HG02588 (cell line): ENCODE data around the gene IRGC.

Source experiments
- ATAC-seq: cut with Tn5 transposase; IDR thresholded peaks from one replicate; pipeline ENCODE4 v1.9.1; 2021; ENCODE audit warnings: mild to moderate bottlenecking, moderate library complexity; ENCODE audit not compliant: unreplicated experiment

Gene IRGC

DNA sequence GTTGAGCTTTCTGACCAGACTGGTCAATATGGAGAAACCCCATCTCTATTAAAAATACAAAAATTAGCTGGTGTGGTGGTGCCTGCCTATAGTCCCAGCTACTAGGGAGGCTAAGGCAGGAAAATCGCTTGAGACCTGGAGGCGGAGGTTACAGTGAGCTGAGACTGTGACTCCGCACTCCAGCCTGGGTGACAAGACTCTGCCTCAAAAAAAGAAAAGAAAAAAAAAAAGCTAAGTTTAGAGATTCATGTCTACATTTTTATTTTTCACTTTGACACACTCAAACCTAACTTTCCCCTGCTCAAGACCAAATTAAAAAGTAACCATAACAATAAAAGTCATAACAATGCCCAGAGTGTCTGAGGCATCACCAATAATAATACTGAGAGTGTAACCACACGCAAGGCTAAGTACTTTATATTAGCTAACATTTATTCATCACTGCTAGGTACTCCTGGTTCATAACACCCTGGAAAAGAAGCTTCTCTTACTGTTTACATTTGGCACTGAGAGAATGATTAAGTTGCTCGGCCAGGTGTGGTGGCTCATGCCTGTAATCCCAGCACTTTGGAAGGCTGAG, 5.7 kb downstream of the IRGC start:
- no peak for ATAC-seq

DNA sequence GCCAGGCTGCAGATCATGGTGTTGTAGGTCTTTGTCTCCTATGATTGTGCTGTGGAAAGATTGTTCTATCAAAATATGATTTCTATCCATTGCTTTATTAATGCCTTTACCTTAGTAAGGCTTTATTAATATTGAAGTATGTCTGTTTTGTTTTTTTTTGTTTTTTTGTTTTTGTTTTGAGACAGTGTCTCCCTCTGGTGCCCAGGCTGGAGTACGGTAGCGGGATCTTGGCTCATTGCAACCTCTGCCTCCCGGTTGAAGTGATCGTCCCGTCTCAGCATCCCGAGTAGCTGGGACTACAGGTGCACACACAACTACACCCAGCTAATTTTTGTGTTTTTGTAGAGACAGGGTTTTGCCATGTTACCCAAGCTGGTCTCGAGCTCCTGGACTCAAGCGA, 7.7 kb downstream of the IRGC start:
- no peak for ATAC-seq

DNA sequence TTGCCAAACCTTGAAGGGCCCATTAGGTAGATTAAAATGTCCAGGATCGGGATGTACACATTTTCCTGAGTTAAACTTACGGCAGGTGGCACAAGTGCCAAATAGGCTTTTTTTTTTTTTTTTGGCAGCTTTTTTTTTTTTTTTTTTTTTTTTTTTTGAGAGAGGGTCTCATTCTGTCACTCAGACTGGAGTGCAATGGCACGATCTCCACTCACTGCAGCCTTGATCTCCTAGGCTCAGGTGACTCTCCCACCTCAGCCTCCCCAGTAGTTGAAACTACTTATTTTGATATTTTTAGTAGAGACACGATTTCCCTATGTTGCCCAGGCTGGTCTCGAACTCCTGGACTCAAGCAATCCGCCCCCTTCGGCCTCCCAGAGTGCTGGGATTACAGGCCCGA, 9.0 kb downstream of the IRGC start:
- no peak for ATAC-seq

DNA sequence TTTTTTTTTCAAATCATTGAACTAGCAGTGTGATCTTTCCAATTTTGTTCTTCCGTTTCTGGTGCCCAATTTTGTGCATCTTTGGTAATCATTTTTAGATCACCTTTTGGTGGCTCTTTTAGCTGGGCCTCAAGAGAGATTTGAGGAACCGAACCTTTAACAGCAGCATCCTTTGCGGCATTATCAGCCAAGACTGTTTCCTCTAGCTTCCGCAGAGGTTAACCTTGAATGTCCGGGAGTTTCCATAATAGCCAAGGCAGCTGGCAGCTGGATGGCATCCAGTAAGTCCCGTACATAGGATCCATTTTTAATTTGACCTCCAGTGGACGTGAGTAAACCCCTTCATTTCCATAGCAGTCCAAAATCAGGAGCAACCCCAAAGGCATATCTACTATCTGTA, 9.6 kb downstream of the IRGC start:
- no peak for ATAC-seq

DNA sequence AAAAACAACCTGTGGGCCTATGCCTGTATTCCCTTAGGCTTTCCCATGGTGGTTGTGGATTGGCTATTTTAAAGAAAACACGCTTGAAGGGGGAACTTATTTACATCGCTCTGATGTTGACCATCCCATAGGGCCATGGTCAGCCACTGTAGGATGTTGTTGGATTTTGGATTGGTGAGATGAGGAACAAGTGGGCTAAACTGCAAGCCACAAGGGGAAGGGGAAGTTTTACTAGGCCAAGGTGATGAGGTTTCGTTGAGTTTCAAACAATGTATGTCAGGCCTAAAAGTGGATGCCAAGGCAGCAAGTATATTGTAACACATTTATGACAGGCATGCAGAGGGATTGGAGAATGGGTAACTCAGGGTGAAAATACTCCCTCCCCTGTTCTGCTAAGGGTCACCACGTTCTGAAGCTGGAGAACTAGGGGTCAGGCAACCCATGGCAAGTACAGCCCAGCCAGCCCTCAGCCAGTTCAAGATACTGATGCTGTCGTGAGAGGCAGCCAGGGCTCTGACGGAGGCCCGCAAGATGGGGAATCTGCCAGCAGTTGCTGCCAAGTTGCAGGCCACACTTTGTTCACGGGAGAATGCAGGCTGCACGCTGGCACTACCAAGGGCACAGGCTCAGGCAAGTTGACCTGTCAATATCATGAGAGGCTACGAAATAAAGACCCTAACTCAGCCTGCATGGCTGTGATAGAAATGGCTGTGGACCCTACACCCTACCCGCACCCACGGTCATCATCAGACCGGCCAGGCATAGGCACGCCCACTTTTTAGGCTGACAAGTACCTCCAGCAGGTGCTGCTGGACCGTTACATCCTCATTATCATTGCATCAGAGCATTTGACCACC, 11.1 kb downstream of the IRGC start:
- no peak for ATAC-seq

DNA sequence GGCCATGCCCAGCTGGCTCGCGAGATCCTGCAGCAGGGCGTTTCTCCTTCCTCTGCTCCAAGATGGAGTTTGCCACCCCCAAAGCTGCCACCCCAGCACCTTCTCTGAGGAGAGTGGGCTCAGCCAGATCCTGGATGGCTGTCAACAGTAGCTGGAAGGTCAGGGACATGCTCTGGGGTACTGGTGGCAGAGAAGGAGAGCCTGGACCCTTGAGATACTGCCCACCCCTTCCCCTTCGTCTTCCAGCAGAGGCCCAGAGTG, 11.6 kb downstream of the IRGC start:
- no peak for ATAC-seq

DNA sequence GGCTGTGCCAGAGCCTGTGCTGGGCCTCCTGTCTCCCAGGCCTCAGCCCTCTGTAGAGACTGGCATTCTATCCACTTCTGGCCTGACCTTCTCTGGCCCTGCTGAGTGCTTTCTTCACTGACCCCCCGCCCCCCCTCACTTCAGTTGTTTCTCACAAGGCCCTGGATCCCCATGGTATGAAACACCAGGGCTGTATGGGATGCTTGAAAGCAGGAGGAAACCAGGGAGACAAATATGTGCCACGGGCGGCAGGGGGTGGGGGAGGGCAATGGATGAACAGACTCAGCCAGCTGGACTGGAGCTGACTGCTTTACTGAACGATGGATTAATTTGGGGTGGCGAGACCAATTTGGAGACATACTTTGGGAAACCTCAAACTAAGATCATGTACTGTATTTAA, 14.0 kb downstream of the IRGC start:
- no peak for ATAC-seq

DNA sequence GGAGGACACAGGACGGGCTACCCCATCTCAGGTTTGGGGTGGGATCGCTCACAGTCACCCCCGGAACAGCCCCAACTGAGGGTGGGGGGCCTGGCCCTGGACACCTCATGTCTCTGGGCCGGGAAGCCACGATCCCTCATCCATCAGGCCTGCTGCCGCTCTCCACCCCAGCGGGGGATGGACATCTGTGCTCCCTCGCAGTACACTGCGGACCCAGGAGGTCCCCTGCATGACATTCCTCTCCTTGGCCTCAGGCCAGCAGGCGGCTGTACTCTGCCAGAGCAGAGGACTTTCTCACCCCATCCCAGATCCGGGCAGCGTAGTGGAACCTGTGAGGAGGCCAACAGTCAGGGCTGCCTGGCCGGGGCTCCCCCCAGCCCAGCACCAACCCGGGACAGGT, 15.5 kb downstream of the IRGC start:
- ATAC-seq = no peak

DNA sequence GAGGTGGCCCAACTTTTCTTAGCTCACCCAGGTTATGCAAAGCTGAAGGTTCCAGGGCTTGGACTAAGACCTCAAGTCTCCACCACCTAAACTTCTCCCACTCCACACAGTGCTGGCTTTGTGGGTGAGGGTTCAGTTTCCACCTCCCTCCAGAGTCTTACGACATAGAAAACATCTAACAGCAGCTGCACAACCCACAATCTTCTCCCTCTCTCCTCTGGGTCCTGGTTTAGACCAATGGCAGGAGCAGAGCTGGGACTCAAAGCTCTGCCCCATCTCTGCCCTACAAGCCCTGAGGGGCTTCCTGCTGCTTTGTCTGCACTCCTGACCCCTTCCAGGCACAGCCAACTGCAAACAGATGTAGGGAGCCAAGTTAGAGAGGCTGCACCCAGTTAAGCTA, 16.0 kb downstream of the IRGC start:
- no peak for ATAC-seq

DNA sequence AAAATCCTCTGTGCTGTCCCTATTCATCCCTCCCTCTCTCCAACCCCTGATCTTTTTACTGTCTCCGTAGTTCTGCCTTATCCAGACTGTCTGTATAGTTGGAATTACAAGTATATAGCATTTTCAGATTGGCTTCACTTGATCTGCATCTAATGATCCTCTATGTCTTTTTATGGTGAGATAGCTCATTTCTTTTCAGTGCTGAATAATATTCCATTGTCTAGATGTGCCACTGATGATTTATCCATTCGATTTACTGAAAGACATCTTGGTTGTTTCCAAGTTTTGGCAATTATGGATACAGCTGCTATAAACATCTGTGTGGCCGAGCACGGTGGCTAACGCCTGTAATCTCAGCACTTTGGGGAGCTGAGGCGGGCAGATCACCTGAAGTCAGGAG, 19.1 kb downstream of the IRGC start:
- no peak for ATAC-seq

DNA sequence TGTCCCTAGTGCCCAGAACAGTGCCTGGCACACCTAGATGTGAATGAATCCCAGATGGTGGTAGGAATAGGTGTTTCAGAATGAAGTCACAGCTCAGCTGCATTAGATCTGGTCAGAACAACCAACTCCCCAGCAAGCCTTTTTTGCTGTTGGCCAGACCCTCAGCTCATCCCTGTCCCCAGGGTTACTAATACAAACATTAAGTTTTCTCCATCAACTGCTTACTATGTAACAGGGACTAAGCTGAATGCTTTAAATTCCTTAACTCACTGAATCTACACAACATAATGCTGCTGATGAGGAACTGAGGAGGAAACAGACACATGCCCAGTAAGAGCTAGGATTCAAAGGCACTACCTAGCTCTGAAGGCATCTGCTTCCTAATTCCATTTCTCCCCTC, 20.1 kb downstream of the IRGC start:
- ATAC-seq = no peak

DNA sequence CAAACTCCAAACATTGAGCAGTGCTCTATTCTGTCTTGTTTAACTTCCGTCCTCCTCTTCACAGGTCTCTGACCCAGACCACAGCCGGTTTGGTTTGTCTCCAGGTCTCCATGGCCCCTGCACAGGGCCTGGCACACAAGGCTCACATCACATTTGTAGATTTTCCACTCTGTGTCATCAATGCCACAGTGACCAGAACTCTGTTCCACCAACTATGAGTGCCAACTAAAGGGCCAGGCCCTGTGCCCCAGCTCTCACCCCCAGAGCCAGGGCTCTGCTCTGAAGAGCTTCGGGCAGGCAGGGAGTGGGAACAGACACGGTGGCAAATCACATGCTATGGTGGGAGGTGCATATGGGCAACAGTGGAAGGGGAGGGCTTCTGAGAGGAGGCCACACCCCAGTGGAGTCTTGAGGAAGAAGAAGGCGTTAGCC, 22.9 kb downstream of the IRGC start:
- no peak for ATAC-seq

DNA sequence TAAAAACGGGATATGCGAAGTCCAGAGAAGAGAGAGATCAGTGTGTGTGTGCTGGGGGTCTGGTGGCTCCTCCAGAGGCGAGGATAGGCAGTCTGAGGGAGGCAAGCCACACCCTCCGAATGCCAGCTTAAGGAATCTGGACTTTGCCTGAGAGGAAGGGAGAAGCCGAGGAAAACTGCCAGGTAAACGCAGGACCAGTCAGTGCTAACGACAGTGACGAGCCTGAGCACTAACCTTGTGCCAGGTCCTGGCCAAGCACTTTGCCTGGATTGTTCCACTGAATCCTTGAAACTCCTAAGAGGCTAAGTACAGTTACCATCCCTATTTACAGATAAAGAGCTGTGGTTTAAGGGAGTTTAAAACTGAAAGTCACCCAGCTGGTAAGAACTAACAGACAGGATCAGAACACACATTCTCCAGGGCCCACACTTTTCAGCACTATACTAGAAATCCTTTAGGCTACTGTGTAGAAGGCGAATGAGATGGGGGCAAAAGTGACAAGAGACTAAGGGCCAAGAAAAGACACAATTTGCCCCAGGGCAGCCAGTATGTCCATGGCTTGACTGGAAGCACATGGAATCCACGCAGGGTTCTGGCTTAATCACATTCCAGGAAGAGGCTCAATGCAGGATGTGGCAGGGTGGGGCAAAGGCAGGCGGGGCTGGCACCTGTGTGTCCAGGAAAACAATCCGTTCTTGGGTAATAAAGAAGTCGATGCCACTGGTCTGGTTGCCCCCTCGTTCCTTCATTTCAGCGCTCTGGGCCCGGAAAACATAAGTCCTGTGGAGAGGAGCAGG, 23.8 kb downstream of the IRGC start:
- no peak for ATAC-seq

DNA sequence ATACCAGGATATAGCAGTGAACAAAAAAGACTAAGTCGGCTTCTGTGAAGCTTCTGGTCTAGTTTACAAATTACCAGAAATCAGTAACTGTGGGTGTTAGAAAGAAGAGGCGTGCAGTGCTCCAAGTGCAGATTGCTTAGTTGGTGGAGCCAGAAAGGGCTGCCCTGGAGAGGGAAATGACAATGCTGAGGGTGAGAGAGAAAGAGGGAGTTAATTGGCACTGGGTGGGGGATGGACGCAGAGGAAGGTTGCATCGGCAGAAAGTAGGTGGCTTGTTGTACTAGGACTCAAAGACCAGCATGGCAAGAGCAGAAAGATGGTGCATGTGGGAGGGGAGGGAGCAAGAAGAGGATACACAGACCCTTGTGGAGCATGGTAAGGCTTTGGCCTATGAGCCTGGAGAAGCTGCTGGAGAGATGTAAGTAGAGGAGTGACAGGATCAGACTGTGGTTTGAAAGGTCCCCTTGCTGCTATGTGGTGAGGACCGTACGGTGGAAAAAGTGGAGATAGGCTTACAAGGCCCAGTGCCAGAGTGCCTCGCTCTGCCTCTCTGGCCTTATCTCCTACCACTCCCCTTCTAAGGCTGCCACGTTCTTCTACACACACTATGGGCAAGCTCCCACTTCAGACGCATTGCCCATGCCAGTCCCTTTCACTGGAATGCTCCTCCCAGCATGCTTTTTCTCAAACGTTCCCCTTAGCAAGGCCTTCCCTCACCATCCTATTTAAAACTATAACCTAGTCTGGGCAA, 25.4 kb downstream of the IRGC start:
- ATAC-seq = no peak

DNA sequence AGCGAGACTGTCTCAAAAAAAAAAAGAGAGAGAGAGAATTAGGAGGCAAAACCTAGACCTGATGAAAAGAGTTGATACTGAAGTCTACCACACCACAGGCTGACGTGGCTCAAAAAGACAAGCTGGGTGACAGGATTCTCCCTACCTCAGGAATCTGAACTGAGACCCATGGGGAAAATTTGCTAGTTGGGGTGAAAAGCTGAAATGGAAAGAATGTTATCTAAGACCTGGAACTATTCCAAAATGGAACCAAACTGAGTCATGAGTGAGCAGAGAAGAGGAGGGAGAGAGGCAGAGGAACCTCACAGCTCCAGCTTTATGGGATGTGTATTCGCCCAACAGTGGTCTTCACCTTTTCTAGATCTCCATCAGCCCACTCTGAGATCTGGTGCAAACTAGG, 27.2 kb downstream of the IRGC start:
- ATAC-seq = no peak

DNA sequence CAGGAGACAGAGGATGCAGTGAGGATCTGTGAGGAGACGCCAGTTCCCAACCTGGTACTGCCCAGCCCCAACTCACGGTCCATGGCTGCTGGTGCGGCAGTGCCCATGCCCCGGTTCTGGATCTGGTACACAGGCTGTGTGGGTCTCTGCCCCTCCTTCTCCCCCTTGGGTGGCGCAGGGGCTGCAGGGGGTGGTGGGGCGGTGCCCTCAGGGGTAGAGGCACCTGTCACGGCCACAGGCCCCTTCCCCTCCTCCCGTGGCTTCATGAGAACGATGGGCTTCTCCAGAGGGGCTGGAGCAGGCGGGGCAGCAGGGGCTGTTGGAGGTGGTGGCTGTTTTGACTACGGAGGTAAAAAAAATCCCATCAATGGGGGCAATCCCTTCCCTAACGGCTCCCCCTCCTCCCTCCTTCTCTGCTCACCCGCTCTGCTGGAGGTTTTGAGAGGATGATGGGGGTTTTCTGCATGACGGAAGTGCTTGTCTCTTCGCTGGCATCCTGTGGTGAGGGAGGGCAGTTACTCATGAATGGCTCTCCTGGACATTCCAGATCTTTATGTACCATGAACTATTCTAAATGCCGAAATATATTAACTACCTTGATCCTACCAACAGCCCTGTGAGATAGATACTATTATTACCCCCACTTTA, 31.8 kb downstream of the IRGC start:
- ATAC-seq = no peak

DNA sequence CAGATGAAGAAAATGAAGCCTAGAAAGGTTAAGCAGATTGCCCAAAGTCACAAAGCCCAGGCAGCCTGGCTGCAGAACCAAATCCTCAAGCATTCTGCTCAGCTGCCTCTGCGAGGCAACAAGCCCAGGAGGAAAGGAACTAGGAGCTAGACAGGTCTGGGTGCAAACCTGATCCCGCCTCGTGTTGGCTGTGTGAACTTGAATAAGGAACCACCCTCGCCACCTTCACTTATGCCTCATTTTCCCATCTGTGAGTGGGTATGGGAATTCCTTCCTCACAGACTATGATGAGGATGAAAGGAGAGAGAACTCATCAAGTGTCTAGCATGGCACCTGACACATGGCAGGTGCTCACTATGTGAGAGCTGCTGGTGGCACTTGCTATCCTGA, 32.3 kb downstream of the IRGC start:
- no peak for ATAC-seq

DNA sequence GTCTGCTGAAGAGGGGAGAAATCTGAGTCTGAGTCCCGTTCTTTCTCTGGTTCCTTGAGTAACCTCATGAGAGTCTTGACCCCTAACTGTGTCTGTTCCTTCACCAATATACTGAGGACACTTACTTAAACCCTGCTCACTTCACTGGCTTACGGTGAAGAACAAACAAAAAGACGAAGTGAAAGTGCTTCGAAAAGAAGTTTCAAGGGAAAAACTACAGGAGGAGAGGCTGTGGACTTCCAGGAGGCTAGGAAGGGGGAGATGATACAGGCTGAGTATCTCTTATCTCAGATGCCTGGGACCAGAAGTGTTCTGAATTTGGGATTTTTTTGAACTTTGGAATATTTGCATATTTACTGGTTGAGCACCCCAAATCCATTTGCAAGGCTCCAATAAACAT, 32.8 kb downstream of the IRGC start:
- no peak for ATAC-seq

DNA sequence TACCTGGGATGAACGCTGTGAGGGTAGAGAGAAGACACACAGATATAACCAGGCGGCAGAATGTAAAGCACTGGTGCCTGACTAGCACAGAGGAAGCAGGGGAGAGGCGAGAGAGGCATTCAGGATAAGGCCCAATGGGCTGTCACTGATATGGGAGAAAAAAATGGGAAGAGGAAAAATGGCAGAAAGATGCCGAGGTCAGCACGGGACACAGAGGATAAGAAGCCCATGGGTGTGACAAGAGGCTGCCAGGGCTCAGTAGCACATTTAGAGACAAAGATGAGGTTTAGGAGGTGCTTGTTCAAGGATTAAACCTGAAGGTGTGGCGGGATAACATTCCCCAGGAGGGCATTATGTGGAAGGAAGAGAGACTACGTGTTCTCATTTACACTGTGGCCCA, 33.3 kb downstream of the IRGC start:
- no peak for ATAC-seq

DNA sequence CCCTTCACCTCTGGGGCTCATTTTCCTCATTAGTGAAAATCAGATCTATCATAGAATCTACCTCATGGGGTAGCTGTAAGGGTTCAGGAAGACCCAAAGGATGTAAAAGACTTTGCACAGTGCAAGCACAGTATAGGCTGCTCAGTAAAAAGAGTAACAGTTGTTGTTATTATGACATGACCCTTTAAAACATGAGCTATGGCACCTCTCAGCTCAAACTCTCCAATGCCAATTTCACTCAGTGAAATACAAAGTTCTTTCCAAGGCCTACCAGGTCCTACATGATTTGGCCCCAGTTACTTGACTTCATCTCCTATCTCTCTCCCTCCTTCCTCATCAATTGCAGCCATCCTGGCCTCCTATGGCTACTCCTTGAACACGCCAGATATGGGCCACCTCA, 34.0 kb downstream of the IRGC start:
- ATAC-seq = no peak
